Astrocyte of the cerebellum (primary cell): Measurements from ENCODE around the gene UBE2H.
"Not testable (repeated sequence)": the region's sequence is repeated elsewhere in the genome, so short reads cannot be mapped to it uniquely, and the experiment has no call there.

Source experiments
- DNase-seq: peaks from one replicate; pipeline ENCODE4 v3.0.0-alpha.2; 2011; ENCODE audit warnings: low read depth
- H3K4me3 ChIP-seq: 2 replicates; pipeline ENCODE4 v1.5.1; 2011; ENCODE audit warnings: mild to moderate bottlenecking, low read depth, low read length, moderate library complexity
- CTCF ChIP-seq: IDR thresholded peaks from 2 replicates; pipeline ENCODE4 v1.5.1; 2012; ENCODE audit warnings: low read length, low read depth, moderate library complexity, mild to moderate bottlenecking; ENCODE audit errors: missing control alignments
- in situ Hi-C: cut with HindIII; loops from 2 replicates; pipeline ENCODE4 v1.10.0; 2017; ENCODE audit warnings: low sequenced_read_pairs

The UBE2H gene

GRCh38 chr7:129862682-129863081 is 90.1 kb downstream of the UBE2H start:
- TF ChIP-seq CTCF, result no peak
- no peak for DNase-seq
- in situ Hi-C loops, result loop anchor here (5.0 kb wide), 1 partner anchor 85 kb away; no protein-coding TSS in a partner anchor
- no peak overlapping the region for H3K4me3 ChIP-seq

- not testable (repeated sequence) for DNase-seq, H3K4me3 ChIP-seq
- in situ Hi-C loops, result loop anchor here (5.0 kb wide), 1 partner anchor 87 kb away; no protein-coding TSS in a partner anchor
These were observed 92.0 kb downstream of the UBE2H start for GRCh38 chr7:129860784-129861183.

GRCh38 chr7:129859183-129859582 is 93.6 kb downstream of the UBE2H start:
- no peak overlapping the region for H3K4me3 ChIP-seq
- in situ Hi-C loops, result no loop called here
- DNase-seq, result no peak
- no peak for TF ChIP-seq CTCF

GRCh38 chr7:129858490-129858889 is 94.3 kb downstream of the UBE2H start:
- no peak overlapping the region for H3K4me3 ChIP-seq
- no peak for TF ChIP-seq CTCF
- in situ Hi-C loops, result no loop called here
- DNase-seq, result no peak

GRCh38 chr7:129857313-129857712 is 95.4 kb downstream of the UBE2H start:
- no peak overlapping the region for H3K4me3 ChIP-seq
- DNase-seq, result no peak
- TF ChIP-seq CTCF, result no peak
- in situ Hi-C loops, result no loop called here

GRCh38 chr7:129855935-129856717 is 96.6 kb downstream of the UBE2H start:
- no peak for TF ChIP-seq CTCF
- in situ Hi-C loops, result no loop called here

GRCh38 chr7:129855234-129855673 is 97.5 kb downstream of the UBE2H start:
- TF ChIP-seq CTCF, result no peak
- DNase-seq, result peak; percentile 95
- no peak overlapping the region for H3K4me3 ChIP-seq
- in situ Hi-C loops, result no loop called here

More at GRCh38 chr7:129855935-129856717, 96.6 kb downstream of the UBE2H start:
- no peak for DNase-seq
- no peak overlapping the region for H3K4me3 ChIP-seq
